Body of pancreas (tissue), 4 donors: ENCODE measurements around the gene MAP3K5.

ENCODE experiments used
- POLR2A ChIP-seq, 3 donors: fragments of 450-650 bp; IDR thresholded peaks; one replicate each; pipeline ENCODE4 v1.6.1; 2016; ENCODE audit warnings: antibody characterized with exemption in 3 of 3, mild to moderate bottlenecking in 2 of 3
- TF ChIP-seq, protein P1 (sequence below), 7 experiments: fragments of 450-650 bp in 4 of 7; fragments of 200-600 bp in 3 of 7; sonication (generic) in 3 of 7; IDR thresholded peaks; one replicate each; pipeline ENCODE4 v1.5.1; 2016 to 2019; ENCODE audit warnings: antibody characterized with exemption in 7 of 7

- TF ChIP-seq, protein P1, sequence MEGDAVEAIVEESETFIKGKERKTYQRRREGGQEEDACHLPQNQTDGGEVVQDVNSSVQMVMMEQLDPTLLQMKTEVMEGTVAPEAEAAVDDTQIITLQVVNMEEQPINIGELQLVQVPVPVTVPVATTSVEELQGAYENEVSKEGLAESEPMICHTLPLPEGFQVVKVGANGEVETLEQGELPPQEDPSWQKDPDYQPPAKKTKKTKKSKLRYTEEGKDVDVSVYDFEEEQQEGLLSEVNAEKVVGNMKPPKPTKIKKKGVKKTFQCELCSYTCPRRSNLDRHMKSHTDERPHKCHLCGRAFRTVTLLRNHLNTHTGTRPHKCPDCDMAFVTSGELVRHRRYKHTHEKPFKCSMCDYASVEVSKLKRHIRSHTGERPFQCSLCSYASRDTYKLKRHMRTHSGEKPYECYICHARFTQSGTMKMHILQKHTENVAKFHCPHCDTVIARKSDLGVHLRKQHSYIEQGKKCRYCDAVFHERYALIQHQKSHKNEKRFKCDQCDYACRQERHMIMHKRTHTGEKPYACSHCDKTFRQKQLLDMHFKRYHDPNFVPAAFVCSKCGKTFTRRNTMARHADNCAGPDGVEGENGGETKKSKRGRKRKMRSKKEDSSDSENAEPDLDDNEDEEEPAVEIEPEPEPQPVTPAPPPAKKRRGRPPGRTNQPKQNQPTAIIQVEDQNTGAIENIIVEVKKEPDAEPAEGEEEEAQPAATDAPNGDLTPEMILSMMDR (IDR thresholded peaks at IDR 0.05) = no peak
- TF ChIP-seq POLR2A (IDR thresholded peaks at IDR 0.05) = no peak
Observed at GRCh38 chr6:136579800-136580199, 212.5 kb downstream of the MAP3K5 start.
